IMR-90 (cell line): ENCODE data around the gene TTC28. TPM values are rescaled to one million over a fixed set of nuclear protein-coding genes. Genes with fewer than 3 reads are reported as not detected.
A peak's percentile ranks its signal among the peaks of the same experiment; 100 is the strongest.

Experiments
- ATAC-seq: fragments of 200-7000 bp; cut with Tn5 transposase; 2 replicates; pipeline ENCODE4 v1.9.1; 2020; ENCODE audit warnings: low read depth, mild to moderate bottlenecking, moderate library complexity
- BruUV-seq: library from RNA; stranded (reverse); fragments of 400-500 nt; replicated peaks from 2 replicates; lab custom pipeline; 2021; lab: Mats Ljungman, UMichigan
- CTCF ChIA-PET: fragments of 300-600 bp; formaldehyde crosslinking; extraction: SDS; loops from one replicate; lab custom pipeline; 2021; ENCODE audit warnings: antibody characterized with exemption; lab: Yijun Ruan, JAX
- POLR2A ChIA-PET: fragments of 300-600 bp; sonication (Branson Sonifier 250); formaldehyde crosslinking; loops from one replicate; lab custom pipeline; 2022; ENCODE audit warnings: antibody characterized with exemption; ENCODE audit not compliant: unreplicated experiment; lab: Charles Lee
- DNase-seq: peaks from one replicate; pipeline ENCODE4 v3.0.0; 2013
- H2AFZ ChIP-seq: replicated peaks from 2 replicates; pipeline ENCODE3; 2013; ENCODE audit warnings: low read length, mild to moderate bottlenecking; ENCODE audit not compliant: poor library complexity
- H2AK5ac ChIP-seq: 2 replicates; pipeline ENCODE4 v1.6.1; 2013; ENCODE audit warnings: low read depth, low read length, inconsistent platforms
- H2AK9ac ChIP-seq: replicated peaks from 2 replicates; pipeline ENCODE3; 2013; ENCODE audit warnings: mild to moderate bottlenecking, low read depth, low read length, moderate library complexity; ENCODE audit not compliant: poor library complexity
- H2BK120ac ChIP-seq: 2 replicates; pipeline ENCODE4 v1.6.1; 2013; ENCODE audit warnings: low read depth, low read length, inconsistent platforms
- H2BK15ac ChIP-seq: 3 replicates; pipeline ENCODE4 v1.6.1; 2013; ENCODE audit warnings: low read depth, low read length, inconsistent platforms
- H2BK20ac ChIP-seq: 2 replicates; pipeline ENCODE4 v1.6.1; 2013; ENCODE audit warnings: low read depth, mild to moderate bottlenecking, inconsistent platforms, low read length, moderate library complexity
- H2BK5ac ChIP-seq: 2 replicates; pipeline ENCODE4 v1.6.1; 2013; ENCODE audit warnings: mild to moderate bottlenecking, low read depth, low read length, inconsistent platforms; ENCODE audit not compliant: poor library complexity, severe bottlenecking
- H3K14ac ChIP-seq: replicated peaks from 2 replicates; pipeline ENCODE4 v1.6.1; 2013; ENCODE audit warnings: low read depth, low read length, inconsistent platforms
- H3K18ac ChIP-seq: 2 replicates; pipeline ENCODE4 v1.6.1; 2013; ENCODE audit warnings: low read depth, low read length, control low read depth
- H3K23ac ChIP-seq: 2 replicates; pipeline ENCODE4 v1.6.1; 2013; ENCODE audit warnings: low read depth, low read length, inconsistent platforms
- H3K27ac ChIP-seq: 2 replicates; pipeline ENCODE4 v1.5.1; 2013; ENCODE audit warnings: mild to moderate bottlenecking, control low read depth, low read length; ENCODE audit not compliant: insufficient read depth
- H3K27me3 ChIP-seq: 2 replicates; pipeline ENCODE4 v1.6.1; 2013; ENCODE audit warnings: low read length; ENCODE audit not compliant: control insufficient read depth, insufficient read depth
- H3K36me3 ChIP-seq: 2 replicates; pipeline ENCODE4 v1.6.1; 2013; ENCODE audit warnings: low read length, mixed read lengths; ENCODE audit not compliant: control insufficient read depth, insufficient read depth
- H3K4ac ChIP-seq: 2 replicates; pipeline ENCODE4 v1.6.1; 2013; ENCODE audit warnings: low read depth, low read length, inconsistent platforms
- H3K4me1 ChIP-seq: 2 replicates; pipeline ENCODE4 v1.6.1; 2013; ENCODE audit warnings: low read length, mixed read lengths; ENCODE audit not compliant: control insufficient read depth, insufficient read depth
- H3K4me2 ChIP-seq: 2 replicates; pipeline ENCODE4 v1.6.1; 2013; ENCODE audit warnings: low read depth, mild to moderate bottlenecking, control low read depth, low read length, moderate library complexity
- H3K4me3 ChIP-seq: 2 replicates; pipeline ENCODE4 v1.5.1; 2013; ENCODE audit warnings: low read depth, mild to moderate bottlenecking, control low read depth, low read length, moderate library complexity; ENCODE audit not compliant: insufficient read depth
- H3K56ac ChIP-seq: 2 replicates; pipeline ENCODE4 v1.6.1; 2013; ENCODE audit warnings: low read length, inconsistent platforms; ENCODE audit not compliant: insufficient read depth; ENCODE audit errors: extremely low read depth
- H3K79me1 ChIP-seq, 2 experiments: 2 replicates each; pipeline ENCODE4 v1.6.1; 2013; ENCODE audit warnings: low read length in 2 of 2, inconsistent platforms in 1 of 2, low read depth in 1 of 2
- H3K9ac ChIP-seq: 2 replicates; pipeline ENCODE4 v1.6.1; 2013; ENCODE audit warnings: low read depth, low read length, control low read depth
- H3K9me1 ChIP-seq: 2 replicates; pipeline ENCODE4 v1.6.1; 2013; ENCODE audit warnings: low read length, inconsistent platforms; ENCODE audit not compliant: insufficient read depth
- H3K9me3 ChIP-seq: 2 replicates; pipeline ENCODE4 v1.6.1; 2013; ENCODE audit warnings: low read length; ENCODE audit not compliant: control insufficient read depth, insufficient read depth
- H4K20me1 ChIP-seq: 2 replicates; pipeline ENCODE4 v1.6.1; 2013; ENCODE audit warnings: low read length, inconsistent platforms; ENCODE audit not compliant: insufficient read depth
- H4K5ac ChIP-seq: 2 replicates; pipeline ENCODE4 v1.6.1; 2013; ENCODE audit warnings: mild to moderate bottlenecking, low read depth, low read length, control low read depth
- H4K8ac ChIP-seq, 2 experiments: 2 replicates each; pipeline ENCODE4 v1.6.1; 2013; ENCODE audit warnings: low read depth in 2 of 2, low read length in 2 of 2, control low read depth in 1 of 2, inconsistent platforms in 1 of 2
- H4K91ac ChIP-seq: 2 replicates; pipeline ENCODE4 v1.6.1; 2013; ENCODE audit warnings: low read depth, low read length, inconsistent platforms; ENCODE audit not compliant: insufficient read depth
- BHLHE40 ChIP-seq: fragments of 150-350 bp; IDR thresholded peaks from 2 replicates; pipeline ENCODE4 v1.6.1; 2016; ENCODE audit warnings: mild to moderate bottlenecking, low read depth, low read length
- CEBPB ChIP-seq: IDR thresholded peaks from 2 replicates; pipeline ENCODE4 v1.6.1; 2012; ENCODE audit warnings: low read depth, low read length, improper control_type of control experiment
- CHD1 ChIP-seq: IDR thresholded peaks from 2 replicates; pipeline ENCODE4 v1.6.1; 2012; ENCODE audit warnings: low read depth, low read length, improper control_type of control experiment
- FOS ChIP-seq: fragments of 150-350 bp; IDR thresholded peaks from 2 replicates; pipeline ENCODE4 v1.6.1; 2016; ENCODE audit warnings: low read depth, low read length
- MAFK ChIP-seq: IDR thresholded peaks from 2 replicates; pipeline ENCODE4 v1.6.1; 2012; ENCODE audit warnings: low read depth, low read length, improper control_type of control experiment
- MAZ ChIP-seq: IDR thresholded peaks from 2 replicates; pipeline ENCODE4 v1.6.1; 2012; ENCODE audit warnings: low read depth, mild to moderate bottlenecking, low read length, improper control_type of control experiment, moderate library complexity, borderline replicate concordance
- MXI1 ChIP-seq: IDR thresholded peaks from 2 replicates; pipeline ENCODE4 v1.6.1; 2012; ENCODE audit warnings: low read depth, mild to moderate bottlenecking, low read length, moderate library complexity, borderline replicate concordance
- NFE2L2 ChIP-seq: fragments of 150-350 bp; IDR thresholded peaks from 2 replicates; pipeline ENCODE4 v1.6.1; 2016; ENCODE audit warnings: low read depth, mild to moderate bottlenecking, low read length
- POLR2A ChIP-seq: IDR thresholded peaks from 2 replicates; pipeline ENCODE4 v1.6.1; 2012; ENCODE audit warnings: mild to moderate bottlenecking, low read depth, low read length
- RAD21 ChIP-seq: IDR thresholded peaks from 2 replicates; pipeline ENCODE4 v1.6.1; 2012; ENCODE audit warnings: low read length, improper control_type of control experiment
- RCOR1 ChIP-seq: IDR thresholded peaks from 2 replicates; pipeline ENCODE4 v1.6.1; 2012; ENCODE audit warnings: mild to moderate bottlenecking, low read length, improper control_type of control experiment; ENCODE audit not compliant: insufficient replicate concordance
- RFX5 ChIP-seq: IDR thresholded peaks from 2 replicates; pipeline ENCODE4 v1.8.0; 2012; ENCODE audit warnings: low read depth, mild to moderate bottlenecking, low read length, moderate library complexity
- SMC3 ChIP-seq: fragments of 150-350 bp; IDR thresholded peaks from 2 replicates; pipeline ENCODE4 v1.6.1; 2016; ENCODE audit warnings: low read depth, mild to moderate bottlenecking, antibody characterized with exemption, low read length, moderate library complexity
- WGBS, 2 experiments: methylation state at CpG; one replicate each; pipeline versions ENCODE4 v1.1.5 to v1.1.7; 2013; ENCODE audit warnings: missing lambda C conversion rate in 2 of 2; ENCODE audit not compliant: insufficient read length in 1 of 2; ENCODE audit errors: extremely low coverage in 2 of 2; 5-methylcytosine and 5-hydroxymethylcytosine counted together
- dilution Hi-C: fragments of 300-500 bp; cut with HindIII; formaldehyde crosslinking; loops from one replicate; pipeline ENCODE4 v1.14.3; 2018; ENCODE audit warnings: low sequenced_read_pairs; ENCODE audit not compliant: unreplicated experiment
- in situ Hi-C: fragments of 300-500 bp; cut with MboI; formaldehyde crosslinking; loops from 3 replicates; pipeline ENCODE4 v1.14.3; 2019; ENCODE audit warnings: low sequenced_read_pairs, inconsistent platforms, mixed read lengths
- intact Hi-C: fragments of 100-400 bp; cut with micrococcal nuclease; formaldehyde crosslinking; loops from 2 replicates; pipeline ENCODE4 v1.10.0; 2022
- polyA plus RNA-seq, 3 experiments: library from polyadenylated mRNA; depleted of rRNA; stranded (reverse); fragments of >200 nt; gene quantifications; 2 replicates each; pipeline ENCODE4 v1.2.3, GENCODE V29; 2012; ENCODE audit warnings: low replicate concordance in 1 of 3
- total RNA-seq: library from RNA; depleted of rRNA; stranded (reverse); fragments of >200 nt; gene quantifications from 2 replicates; pipeline ENCODE4 v1.2.3, GENCODE V29; 2012
- TF ChIP-seq, protein P1 (sequence below): fragments of 150-350 bp; IDR thresholded peaks from 2 replicates; pipeline ENCODE4 v1.6.1; 2016; ENCODE audit warnings: low read depth, mild to moderate bottlenecking, low read length, moderate library complexity, borderline replicate concordance
- TF ChIP-seq, protein P2 (sequence below): conservative IDR thresholded peaks from 2 replicates; pipeline ENCODE4 v1.5.1; 2012; ENCODE audit warnings: mild to moderate bottlenecking, low read depth, low read length, improper control_type of control experiment
- TF ChIP-seq, protein P3 (sequence below): fragments of 150-350 bp; IDR thresholded peaks from 2 replicates; pipeline ENCODE4 v1.6.1; 2017; ENCODE audit warnings: mild to moderate bottlenecking, antibody characterized with exemption, low read length, low read depth

TTC28 gene
- total and polyA plus RNA-seq, 2 of the 4 experiments (the other 2 are of a cell fraction): 5.6 to 13.3 TPM

DNA sequence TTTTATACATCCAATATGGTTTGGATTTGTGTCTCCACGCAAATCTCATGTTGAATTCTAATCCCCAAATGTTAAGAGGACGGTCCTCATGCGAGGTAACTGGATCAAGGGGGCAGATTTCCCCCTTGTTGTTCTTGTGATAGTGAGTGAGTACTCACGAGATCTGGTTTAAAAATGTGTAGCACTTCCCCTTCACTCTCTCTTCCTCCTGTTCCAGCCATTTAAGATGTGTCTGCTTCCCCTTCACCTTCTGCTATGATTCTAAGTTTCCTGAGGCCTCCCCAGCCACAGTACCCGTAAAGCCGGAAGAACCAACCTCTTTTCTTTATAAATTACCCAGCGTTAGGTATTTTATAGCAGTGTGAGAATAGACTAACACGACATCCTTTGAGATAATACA is 98.6 kb downstream of the TTC28 start:
- Histone ChIP-seq H3K36me3 (no peaks in the 10 kb centered on the region), H2BK20ac (no peak overlapping the region), H2BK5ac (no peak overlapping the region), H3K23ac (no peak overlapping the region), H3K4me2 (no peak overlapping the region), H2AK5ac (peak overlapping the region; percentile 62; the same call in 1 of the 2 replicates), H4K8ac (0 out of 4 replicates have a peak overlapping the region, but pooled peaks of 1 of the 2 experiments have one; percentile 33), H2AK9ac (no peak overlapping the region), H3K9me1 (peaks cover 3% of the 10 kb centered on the region; the same call in 1 of the 2 replicates), H3K9ac (no peak overlapping the region), H4K91ac (no peak overlapping the region), H2AFZ (no peak overlapping the region), H3K4me1 (0 out of 2 replicates have a peak, but pooled peaks cover 2% of the 10 kb centered on the region), H2BK15ac (no peak overlapping the region), H3K9me3 (no peaks in the 10 kb centered on the region), H3K14ac (no peak overlapping the region), H3K56ac (no peak overlapping the region), H3K4me3 (no peak overlapping the region), H3K4ac (no peak overlapping the region), H2BK120ac (no peak overlapping the region), H3K79me1 (peaks cover 3 to 4% of the 10 kb centered on the region in 2 experiments; a peak in 3 of 4 replicates), H4K5ac (no peak overlapping the region), H3K18ac (no peak overlapping the region), H3K27ac (no peak overlapping the region), H3K27me3 (no peaks in the 10 kb centered on the region), H4K20me1 (no peaks in the 10 kb centered on the region; the same call in 1 of the 2 replicates)
- dilution Hi-C loops (no loop called here), intact Hi-C loops (no loop called here), in situ Hi-C loops (loop anchor here (10.0 kb wide), 1 partner anchor 696 kb away; no protein-coding TSS in a partner anchor)
- POLR2A ChIA-PET: no interaction called here
- no CpG with 5 or more reads among the region's 8 CpGs for whole genome bisulfite sequencing, 2 experiments
- no TSS peak for BruUV-seq
- CTCF ChIA-PET: no interaction called here
- no peak for TF ChIP-seq MAFK
- no peak for TF ChIP-seq RAD21
- TF ChIP-seq, protein P1, sequence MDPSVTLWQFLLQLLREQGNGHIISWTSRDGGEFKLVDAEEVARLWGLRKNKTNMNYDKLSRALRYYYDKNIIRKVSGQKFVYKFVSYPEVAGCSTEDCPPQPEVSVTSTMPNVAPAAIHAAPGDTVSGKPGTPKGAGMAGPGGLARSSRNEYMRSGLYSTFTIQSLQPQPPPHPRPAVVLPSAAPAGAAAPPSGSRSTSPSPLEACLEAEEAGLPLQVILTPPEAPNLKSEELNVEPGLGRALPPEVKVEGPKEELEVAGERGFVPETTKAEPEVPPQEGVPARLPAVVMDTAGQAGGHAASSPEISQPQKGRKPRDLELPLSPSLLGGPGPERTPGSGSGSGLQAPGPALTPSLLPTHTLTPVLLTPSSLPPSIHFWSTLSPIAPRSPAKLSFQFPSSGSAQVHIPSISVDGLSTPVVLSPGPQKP: no peak
- no peak for TF ChIP-seq CEBPB
- no peak for TF ChIP-seq CHD1
- TF ChIP-seq, protein P2, sequence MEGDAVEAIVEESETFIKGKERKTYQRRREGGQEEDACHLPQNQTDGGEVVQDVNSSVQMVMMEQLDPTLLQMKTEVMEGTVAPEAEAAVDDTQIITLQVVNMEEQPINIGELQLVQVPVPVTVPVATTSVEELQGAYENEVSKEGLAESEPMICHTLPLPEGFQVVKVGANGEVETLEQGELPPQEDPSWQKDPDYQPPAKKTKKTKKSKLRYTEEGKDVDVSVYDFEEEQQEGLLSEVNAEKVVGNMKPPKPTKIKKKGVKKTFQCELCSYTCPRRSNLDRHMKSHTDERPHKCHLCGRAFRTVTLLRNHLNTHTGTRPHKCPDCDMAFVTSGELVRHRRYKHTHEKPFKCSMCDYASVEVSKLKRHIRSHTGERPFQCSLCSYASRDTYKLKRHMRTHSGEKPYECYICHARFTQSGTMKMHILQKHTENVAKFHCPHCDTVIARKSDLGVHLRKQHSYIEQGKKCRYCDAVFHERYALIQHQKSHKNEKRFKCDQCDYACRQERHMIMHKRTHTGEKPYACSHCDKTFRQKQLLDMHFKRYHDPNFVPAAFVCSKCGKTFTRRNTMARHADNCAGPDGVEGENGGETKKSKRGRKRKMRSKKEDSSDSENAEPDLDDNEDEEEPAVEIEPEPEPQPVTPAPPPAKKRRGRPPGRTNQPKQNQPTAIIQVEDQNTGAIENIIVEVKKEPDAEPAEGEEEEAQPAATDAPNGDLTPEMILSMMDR: no peak
- TF ChIP-seq RCOR1: no peak
- TF ChIP-seq, protein P3, sequence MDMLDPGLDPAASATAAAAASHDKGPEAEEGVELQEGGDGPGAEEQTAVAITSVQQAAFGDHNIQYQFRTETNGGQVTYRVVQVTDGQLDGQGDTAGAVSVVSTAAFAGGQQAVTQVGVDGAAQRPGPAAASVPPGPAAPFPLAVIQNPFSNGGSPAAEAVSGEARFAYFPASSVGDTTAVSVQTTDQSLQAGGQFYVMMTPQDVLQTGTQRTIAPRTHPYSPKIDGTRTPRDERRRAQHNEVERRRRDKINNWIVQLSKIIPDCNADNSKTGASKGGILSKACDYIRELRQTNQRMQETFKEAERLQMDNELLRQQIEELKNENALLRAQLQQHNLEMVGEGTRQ: no peak
- TF ChIP-seq FOS: no peak
- TF ChIP-seq SMC3: no peak
- no peak for TF ChIP-seq BHLHE40
- no peak for TF ChIP-seq POLR2A
- TF ChIP-seq MXI1: no peak
- TF ChIP-seq MAZ: no peak
- TF ChIP-seq NFE2L2: no peak
- no peak for TF ChIP-seq RFX5
- ATAC-seq (no peak), DNase-seq (no peak)
